Measurements from ENCODE around the gene NHLRC4. TPM values are rescaled to one million over a fixed set of nuclear protein-coding genes. Genes with fewer than 3 reads are reported as not detected.

The NHLRC4 gene
- total RNA-seq (2014; rRNA removed; shearing (Covaris generic)), result 0.37 TPM in 1 of 2 replicates, not detected in the other

DNA sequence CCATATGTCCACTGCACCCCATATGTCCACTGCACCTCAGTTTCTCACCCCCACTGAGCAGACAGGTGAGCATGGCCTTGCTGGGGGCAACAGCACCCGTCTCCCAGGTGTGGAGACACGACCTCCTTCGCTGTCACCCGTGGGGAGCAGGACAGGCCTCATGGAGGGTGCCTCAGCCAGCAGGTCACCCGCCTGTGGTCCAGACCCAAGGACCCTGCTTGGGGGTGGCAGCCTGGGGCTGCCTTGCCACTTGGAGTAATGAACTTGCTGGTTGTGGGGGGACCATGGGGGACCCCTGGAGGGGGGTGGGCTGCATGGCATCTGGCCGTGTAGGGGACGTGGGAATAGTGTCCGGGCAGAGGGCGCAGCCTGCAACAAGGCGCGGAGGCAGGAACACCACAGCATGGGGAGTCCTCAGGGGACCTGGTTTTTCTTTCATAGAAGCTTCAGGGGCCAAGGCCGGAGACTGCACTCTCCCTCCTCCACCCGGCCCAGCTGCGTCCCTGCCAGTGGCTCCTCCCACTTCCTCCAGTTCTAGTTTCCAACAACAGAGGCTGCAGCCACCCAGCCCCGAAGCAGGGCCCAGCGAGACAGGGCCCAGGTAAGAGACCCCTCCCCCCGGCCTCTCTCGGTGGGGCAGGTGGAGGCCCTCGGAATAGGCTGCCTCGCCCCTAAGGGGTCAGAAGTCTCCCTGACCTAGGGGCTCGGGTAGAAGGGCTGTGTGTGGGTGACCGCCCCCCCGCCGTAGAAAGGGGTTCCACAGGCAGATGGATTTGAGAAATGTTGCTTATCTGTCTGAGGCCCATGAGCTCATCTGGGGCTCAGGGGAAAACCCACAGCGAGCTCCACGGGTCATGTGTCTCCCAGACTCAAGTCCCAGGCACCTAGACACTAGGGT lies at the start of gene NHLRC4:
Gene NHLRC4, plus strand, starts transcription at position 531 of the 898 bp plus-strand sequence. CDS start 1,043 bp downstream, outside the sequence.
- Histone ChIP-seq H3K27me3 (replicated peaks) (peaks cover 8% of the 10 kb centered on the region), H3K27ac (no peak within 1 kb of the TSS), H3K4me1 (replicated peaks) (peaks cover 13% of the 10 kb centered on the region), H3K36me3 (peaks cover 5% of the 10 kb centered on the region), H3K4me3 (no peak within 1 kb of the TSS), H3K9me3 (replicated peaks) (0 out of 2 replicates have a peak, but pooled peaks cover 4% of the 10 kb centered on the region)
- no peak for DNase-seq (ENCODE audit: low read depth in 1 of 2, low spot score in 2 of 2)

GRCh38 chr16:518858-519257 lies 47.9 kb upstream of the NHLRC4 start:
- Histone ChIP-seq H3K36me3 (peaks cover 35% of the 10 kb centered on the region), H3K4me1 (replicated peaks) (no peaks in the 10 kb centered on the region), H3K27me3 (replicated peaks) (no peaks in the 10 kb centered on the region), H3K27ac (no peak overlapping the region), H3K4me3 (no peak overlapping the region), H3K9me3 (replicated peaks) (no peaks in the 10 kb centered on the region)
- no peak for DNase-seq (ENCODE audit: low read depth in 1 of 2, low spot score in 2 of 2)

DNA sequence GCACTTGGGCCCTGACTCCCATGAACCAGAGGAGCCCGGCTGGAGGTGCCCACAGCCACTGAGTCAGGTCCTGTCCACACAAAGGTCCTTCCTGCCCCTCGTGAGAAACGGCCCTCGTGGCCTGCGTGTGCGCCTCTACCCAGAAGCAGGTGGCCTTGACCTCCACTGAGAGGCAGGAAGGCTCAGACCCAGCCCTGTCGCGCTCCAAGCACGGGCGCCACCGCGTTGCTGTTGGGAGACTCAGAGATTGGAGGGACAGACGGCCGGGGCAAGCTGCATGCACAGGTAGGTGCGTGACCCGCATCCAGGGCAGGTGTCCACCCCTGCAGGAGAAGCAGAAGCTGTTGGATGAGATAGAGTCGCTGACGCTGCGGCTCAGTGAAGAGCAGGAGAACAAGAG lies 47.4 kb upstream of the NHLRC4 start:
- H3K4me1 ChIP-seq (replicated peaks), result no peaks in the 10 kb centered on the region
- H3K27me3 ChIP-seq (replicated peaks), result no peaks in the 10 kb centered on the region
- no peak overlapping the region for H3K4me3 ChIP-seq
- H3K36me3 ChIP-seq, result peaks cover 39% of the 10 kb centered on the region
- no peak overlapping the region for H3K27ac ChIP-seq
- no peaks in the 10 kb centered on the region for H3K9me3 ChIP-seq (replicated peaks)
- no peak for DNase-seq (ENCODE audit: low read depth in 1 of 2, low spot score in 2 of 2)

- Histone ChIP-seq H3K4me3 (no peak overlapping the region), H3K9me3 (replicated peaks) (no peaks in the 10 kb centered on the region)
- no peak for DNase-seq (ENCODE audit: low read depth in 1 of 2, low spot score in 2 of 2)
These were observed 46.7 kb upstream of the NHLRC4 start for GRCh38 chr16:519841-520687.

DNA sequence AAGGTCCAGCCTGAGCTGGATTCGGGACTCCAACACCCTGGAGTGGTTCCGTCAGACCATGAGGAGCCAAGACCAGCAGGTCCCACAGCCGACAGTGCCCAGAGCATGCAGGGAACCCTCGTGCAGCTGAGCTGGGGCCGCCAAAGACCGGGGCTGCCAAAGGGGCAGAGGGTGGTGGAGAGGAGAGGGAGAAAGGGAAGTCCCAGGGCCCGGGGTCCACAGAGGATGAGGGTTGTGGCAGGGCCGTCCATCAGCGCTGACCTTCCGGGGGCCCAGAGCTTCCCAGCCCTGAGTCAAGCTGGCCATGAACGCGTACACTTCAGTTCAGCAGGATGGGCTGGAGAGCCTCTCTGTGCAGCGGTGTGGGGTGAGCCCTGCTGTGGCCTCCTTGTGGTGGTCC lies 46.0 kb upstream of the NHLRC4 start:
- peaks cover 11% of the 10 kb centered on the region for H3K4me1 ChIP-seq (replicated peaks)
- H3K27me3 ChIP-seq (replicated peaks), result no peaks in the 10 kb centered on the region
- H3K4me3 ChIP-seq, result no peak overlapping the region
- peaks cover 43% of the 10 kb centered on the region for H3K36me3 ChIP-seq
- H3K27ac ChIP-seq, result no peak overlapping the region
- no peak for DNase-seq (ENCODE audit: low read depth in 1 of 2, low spot score in 2 of 2)
- no peaks in the 10 kb centered on the region for H3K9me3 ChIP-seq (replicated peaks)

More at GRCh38 chr16:519841-520687, 46.7 kb upstream of the NHLRC4 start:
- Histone ChIP-seq H3K27ac (no peak overlapping the region), H3K27me3 (replicated peaks) (no peaks in the 10 kb centered on the region), H3K36me3 (peaks cover 42% of the 10 kb centered on the region), H3K4me1 (replicated peaks) (peaks cover 3% of the 10 kb centered on the region)

DNA sequence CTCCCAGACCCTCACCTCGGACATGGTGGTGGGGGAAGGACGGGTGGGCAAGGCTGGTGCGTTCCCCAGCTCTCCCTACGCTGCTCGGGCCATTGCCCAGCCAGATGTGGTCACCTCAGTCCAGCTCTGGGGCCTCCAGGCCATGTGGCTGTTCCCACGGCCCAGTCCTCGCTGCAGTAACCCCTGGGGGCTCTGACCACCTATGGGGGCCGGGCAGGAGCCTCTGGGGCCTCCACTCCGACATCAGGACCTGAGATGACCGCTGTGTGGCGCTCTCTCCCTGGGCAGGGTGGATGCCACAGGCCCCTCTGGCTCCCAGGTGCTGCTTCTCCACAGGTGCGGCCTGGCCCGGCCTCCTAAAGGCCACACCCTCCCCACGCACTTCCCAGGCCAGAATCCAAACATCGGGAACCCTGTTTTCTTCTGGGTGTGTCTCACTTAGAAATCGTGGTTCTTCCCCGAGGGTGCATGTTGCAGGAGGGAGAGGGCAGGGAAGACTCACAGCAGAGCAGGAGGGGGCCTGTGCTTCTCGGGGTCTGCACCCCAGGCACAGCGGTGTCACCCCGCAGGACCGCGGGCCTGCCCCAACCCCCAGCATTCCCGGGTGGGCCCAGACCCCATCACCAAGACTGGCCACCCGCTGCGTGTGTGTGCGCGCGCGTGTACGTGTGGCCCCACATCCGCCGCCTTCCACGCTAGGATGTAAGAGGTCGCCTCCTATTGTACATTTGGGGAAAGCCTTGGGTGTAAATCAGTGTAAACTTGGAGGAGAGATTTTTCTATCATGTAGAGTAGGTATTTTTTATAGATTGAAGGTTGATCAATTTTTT lies 45.2 kb upstream of the NHLRC4 start:
- Histone ChIP-seq H3K27me3 (replicated peaks) (no peaks in the 10 kb centered on the region), H3K9me3 (replicated peaks) (no peaks in the 10 kb centered on the region), H3K4me3 (no peak overlapping the region), H3K27ac (no peak overlapping the region), H3K36me3 (peaks cover 40% of the 10 kb centered on the region), H3K4me1 (replicated peaks) (peaks cover 18% of the 10 kb centered on the region)
- no peak for DNase-seq (ENCODE audit: low read depth in 1 of 2, low spot score in 2 of 2)

DNA sequence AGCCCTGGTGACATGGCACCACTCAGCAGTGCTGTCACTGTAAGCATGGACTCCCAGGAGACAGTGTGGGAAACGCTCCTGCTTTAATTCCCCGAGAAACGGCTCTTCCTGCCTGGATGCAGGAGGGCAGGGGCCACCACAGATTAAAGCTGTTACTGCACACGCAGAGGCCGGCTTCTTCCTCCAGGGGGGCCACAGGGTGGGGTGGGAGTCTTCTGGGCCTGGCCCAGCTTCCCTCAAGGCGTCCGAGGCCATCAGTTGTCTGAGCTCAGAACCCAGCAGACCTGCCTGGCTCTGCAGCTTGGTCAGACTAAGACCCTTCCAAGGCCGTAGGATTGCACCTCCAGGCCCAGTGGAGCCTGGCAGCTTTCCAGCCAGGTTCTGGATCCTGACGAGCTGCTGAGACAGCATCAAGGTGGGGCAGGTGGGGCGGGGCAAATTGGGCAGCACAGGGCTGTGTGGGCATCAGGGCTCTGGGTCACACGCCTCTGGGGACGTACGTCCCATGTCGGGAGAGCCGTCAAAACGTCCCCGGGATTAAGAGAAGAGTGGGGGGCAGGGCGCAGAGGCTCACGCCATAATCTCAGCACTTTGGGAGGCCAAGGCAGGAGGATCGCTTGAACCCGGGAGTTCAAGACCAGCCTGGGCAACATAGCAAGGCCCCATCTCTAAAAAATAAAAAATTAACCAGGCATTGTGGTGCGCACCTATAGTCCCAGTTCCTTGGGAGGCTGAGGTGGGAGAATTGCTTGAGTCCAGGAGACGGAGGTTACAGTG lies 44.3 kb upstream of the NHLRC4 start:
- Histone ChIP-seq H3K4me3 (no peak overlapping the region), H3K4me1 (replicated peaks) (peaks cover 22% of the 10 kb centered on the region), H3K27ac (no peak overlapping the region), H3K9me3 (replicated peaks) (no peaks in the 10 kb centered on the region), H3K27me3 (replicated peaks) (no peaks in the 10 kb centered on the region), H3K36me3 (peaks cover 39% of the 10 kb centered on the region)
- no peak for DNase-seq (ENCODE audit: low read depth in 1 of 2, low spot score in 2 of 2)

GRCh38 chr16:523097-523741 lies 43.6 kb upstream of the NHLRC4 start:
- H3K4me3 ChIP-seq, result no peak overlapping the region
- H3K9me3 ChIP-seq (replicated peaks), result no peaks in the 10 kb centered on the region
- H3K36me3 ChIP-seq, result peaks cover 42% of the 10 kb centered on the region
- DNase-seq (ENCODE audit: low read depth in 1 of 2, low spot score in 2 of 2), result no peak
- H3K4me1 ChIP-seq (replicated peaks), result peaks cover 22% of the 10 kb centered on the region
- H3K27ac ChIP-seq, result no peak overlapping the region
- no peaks in the 10 kb centered on the region for H3K27me3 ChIP-seq (replicated peaks)

DNA sequence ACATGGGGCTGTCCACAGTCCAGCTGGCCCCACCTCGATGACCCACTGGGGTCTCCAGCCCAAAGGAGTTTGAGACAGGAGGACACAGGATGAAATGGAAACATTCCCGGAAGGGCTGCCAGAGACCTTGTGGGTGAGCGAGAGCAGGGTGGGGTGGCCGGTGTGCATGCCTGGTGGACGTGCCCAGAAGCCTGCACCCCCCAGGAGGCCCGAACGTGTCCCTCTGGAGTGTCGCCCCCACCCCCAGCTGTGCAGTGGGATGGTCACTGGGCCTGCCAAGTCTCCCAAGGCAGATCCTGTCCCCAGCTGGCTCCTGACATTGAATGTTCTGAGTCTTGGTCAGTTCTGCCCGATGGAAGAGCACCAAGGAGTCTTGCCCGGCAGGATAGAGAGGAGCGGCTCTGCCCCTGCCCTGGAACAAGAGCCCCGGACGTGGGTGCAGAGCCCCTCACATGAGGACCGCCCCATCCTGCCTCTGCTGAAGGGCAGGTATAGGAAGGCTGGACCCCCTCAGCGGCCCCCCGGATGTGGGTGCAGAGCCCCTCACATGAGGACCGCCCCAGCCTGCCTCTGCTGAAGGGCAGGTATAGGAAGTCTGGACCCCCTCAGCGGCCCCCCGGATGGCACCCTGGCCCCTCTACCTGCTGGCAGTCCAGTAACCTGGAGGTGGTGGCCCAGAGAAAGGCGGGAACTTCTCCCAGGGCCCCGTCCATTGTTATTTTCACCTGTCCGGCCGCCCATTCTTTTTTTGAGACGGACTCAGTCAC lies 42.3 kb upstream of the NHLRC4 start:
- Histone ChIP-seq H3K27ac (no peak overlapping the region), H3K9me3 (replicated peaks) (no peaks in the 10 kb centered on the region), H3K36me3 (peaks cover 37% of the 10 kb centered on the region), H3K27me3 (replicated peaks) (no peaks in the 10 kb centered on the region), H3K4me1 (replicated peaks) (peaks cover 33% of the 10 kb centered on the region), H3K4me3 (no peak overlapping the region)
- DNase-seq (ENCODE audit: low read depth in 1 of 2, low spot score in 2 of 2), result no peak

GRCh38 chr16:525123-525519 lies 41.7 kb upstream of the NHLRC4 start:
- H3K4me1 ChIP-seq (replicated peaks), result peaks cover 33% of the 10 kb centered on the region
- H3K36me3 ChIP-seq, result peaks cover 35% of the 10 kb centered on the region
- DNase-seq (ENCODE audit: low read depth in 1 of 2, low spot score in 2 of 2), result no peak
- H3K9me3 ChIP-seq (replicated peaks), result no peaks in the 10 kb centered on the region
- H3K27ac ChIP-seq, result peak overlapping the region; percentile 23
- H3K4me3 ChIP-seq, result no peak overlapping the region
- no peaks in the 10 kb centered on the region for H3K27me3 ChIP-seq (replicated peaks)

GRCh38 chr16:525520-526180 lies 41.2 kb upstream of the NHLRC4 start:
- Histone ChIP-seq H3K36me3 (peaks cover 32% of the 10 kb centered on the region), H3K27ac (peak overlapping the region; percentile 23), H3K4me1 (replicated peaks) (peaks cover 33% of the 10 kb centered on the region), H3K27me3 (replicated peaks) (no peaks in the 10 kb centered on the region), H3K4me3 (peak overlapping the region; percentile 65), H3K9me3 (replicated peaks) (no peaks in the 10 kb centered on the region)
- DNase-seq (ENCODE audit: low read depth in 1 of 2, low spot score in 2 of 2), result peak; percentile 75 to 86
